Astrocyte (in vitro differentiated cells and primary cell): Measurements from ENCODE around the gene MRPS6.

Experiments
- EZH2 ChIP-seq: IDR thresholded peaks from 2 replicates; pipeline ENCODE4 v1.6.1; 2012; ENCODE audit warnings: mild to moderate bottlenecking, low read length, inconsistent platforms; ENCODE audit not compliant: insufficient read depth
- TF ChIP-seq, protein P1 (sequence below): IDR thresholded peaks from 2 replicates; pipeline ENCODE4 v1.5.1; 2011; ENCODE audit warnings: low read depth, mild to moderate bottlenecking, inconsistent platforms, low read length, moderate library complexity; ENCODE audit not compliant: insufficient read depth

- TF ChIP-seq, protein P1, sequence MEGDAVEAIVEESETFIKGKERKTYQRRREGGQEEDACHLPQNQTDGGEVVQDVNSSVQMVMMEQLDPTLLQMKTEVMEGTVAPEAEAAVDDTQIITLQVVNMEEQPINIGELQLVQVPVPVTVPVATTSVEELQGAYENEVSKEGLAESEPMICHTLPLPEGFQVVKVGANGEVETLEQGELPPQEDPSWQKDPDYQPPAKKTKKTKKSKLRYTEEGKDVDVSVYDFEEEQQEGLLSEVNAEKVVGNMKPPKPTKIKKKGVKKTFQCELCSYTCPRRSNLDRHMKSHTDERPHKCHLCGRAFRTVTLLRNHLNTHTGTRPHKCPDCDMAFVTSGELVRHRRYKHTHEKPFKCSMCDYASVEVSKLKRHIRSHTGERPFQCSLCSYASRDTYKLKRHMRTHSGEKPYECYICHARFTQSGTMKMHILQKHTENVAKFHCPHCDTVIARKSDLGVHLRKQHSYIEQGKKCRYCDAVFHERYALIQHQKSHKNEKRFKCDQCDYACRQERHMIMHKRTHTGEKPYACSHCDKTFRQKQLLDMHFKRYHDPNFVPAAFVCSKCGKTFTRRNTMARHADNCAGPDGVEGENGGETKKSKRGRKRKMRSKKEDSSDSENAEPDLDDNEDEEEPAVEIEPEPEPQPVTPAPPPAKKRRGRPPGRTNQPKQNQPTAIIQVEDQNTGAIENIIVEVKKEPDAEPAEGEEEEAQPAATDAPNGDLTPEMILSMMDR = no peak
- TF ChIP-seq EZH2 = no peak
These were observed 103.1 kb downstream of the MRPS6 start for GRCh38 chr21:34176448-34176847.
